ENCODE data around the gene WDR36.

- TF ChIP-seq CTCF (IDR thresholded peaks at IDR 0.05), result no peak
- TF ChIP-seq POLR2A (IDR thresholded peaks at IDR 0.05), result no peak
Observed at GRCh38 chr5:111132731-111133435, 40.7 kb downstream of the WDR36 start.

Measured in sigmoid colon (tissue), 3 donors.